ENCODE measurements around the gene LHFPL3.

DNA sequence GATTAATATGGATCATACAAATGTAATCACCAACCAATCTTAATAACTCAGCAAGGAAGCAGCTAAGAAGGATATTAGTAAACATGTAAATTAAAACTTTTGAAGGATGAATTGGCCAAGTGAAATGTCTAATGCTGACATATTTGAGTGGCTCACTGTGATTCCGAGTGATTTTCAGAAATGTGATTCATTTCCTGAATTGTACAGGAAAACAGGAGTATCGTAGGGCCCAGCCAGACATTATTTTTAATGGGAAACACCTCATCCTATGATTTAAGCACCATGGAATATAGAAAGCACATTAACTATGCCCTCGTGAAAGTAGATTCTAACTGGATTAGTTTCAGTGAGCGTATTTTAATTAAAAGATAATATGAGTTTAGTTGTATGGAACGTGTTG lies 82.3 kb downstream of the LHFPL3 start:
- TF ChIP-seq, protein P1, sequence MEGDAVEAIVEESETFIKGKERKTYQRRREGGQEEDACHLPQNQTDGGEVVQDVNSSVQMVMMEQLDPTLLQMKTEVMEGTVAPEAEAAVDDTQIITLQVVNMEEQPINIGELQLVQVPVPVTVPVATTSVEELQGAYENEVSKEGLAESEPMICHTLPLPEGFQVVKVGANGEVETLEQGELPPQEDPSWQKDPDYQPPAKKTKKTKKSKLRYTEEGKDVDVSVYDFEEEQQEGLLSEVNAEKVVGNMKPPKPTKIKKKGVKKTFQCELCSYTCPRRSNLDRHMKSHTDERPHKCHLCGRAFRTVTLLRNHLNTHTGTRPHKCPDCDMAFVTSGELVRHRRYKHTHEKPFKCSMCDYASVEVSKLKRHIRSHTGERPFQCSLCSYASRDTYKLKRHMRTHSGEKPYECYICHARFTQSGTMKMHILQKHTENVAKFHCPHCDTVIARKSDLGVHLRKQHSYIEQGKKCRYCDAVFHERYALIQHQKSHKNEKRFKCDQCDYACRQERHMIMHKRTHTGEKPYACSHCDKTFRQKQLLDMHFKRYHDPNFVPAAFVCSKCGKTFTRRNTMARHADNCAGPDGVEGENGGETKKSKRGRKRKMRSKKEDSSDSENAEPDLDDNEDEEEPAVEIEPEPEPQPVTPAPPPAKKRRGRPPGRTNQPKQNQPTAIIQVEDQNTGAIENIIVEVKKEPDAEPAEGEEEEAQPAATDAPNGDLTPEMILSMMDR (IDR thresholded peaks at IDR 0.05; ENCODE audit: borderline replicate concordance, extremely low read depth, low read length, poor library complexity, severe bottlenecking) = no peak
- TF ChIP-seq EZH2 (IDR thresholded peaks at IDR 0.05; ENCODE audit: borderline replicate concordance, low read depth, low read length, severe bottlenecking) = no peak
